Measurements from ENCODE around the gene FABP6. TPM values are rescaled to one million over a fixed set of nuclear protein-coding genes. Genes with fewer than 3 reads are reported as not detected.

Gene FABP6
- total RNA-seq, 3 donors from 2014 or later: not detected

DNA sequence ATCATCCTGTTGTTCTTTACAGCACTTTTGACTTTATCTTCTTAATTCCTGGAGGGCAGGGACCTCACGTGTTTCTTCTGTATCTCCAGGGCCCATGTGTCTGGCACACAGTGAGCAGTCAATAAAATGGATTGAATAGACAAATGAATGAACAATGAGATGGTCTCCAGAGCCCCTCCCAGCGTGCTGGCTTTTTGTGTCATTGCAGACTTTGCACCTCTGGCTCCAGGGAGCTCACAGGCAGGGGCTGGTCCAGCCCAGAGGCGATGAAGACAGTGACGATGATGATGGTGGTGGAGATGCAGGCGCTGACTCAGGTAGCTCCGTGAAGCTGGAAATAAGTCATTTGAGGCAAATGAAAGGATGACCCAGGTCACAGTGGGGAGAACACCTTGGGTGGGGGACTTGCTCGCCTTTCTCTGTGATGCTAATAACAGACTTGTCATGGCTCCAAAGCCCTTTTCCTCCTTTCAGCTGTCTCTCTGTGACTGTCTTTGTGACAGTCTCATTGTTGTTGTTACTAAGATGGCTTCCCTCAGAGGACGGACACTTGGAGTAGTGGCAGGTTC is 30.4 kb upstream of the FABP6 start:
- ATAC-seq (no peak), DNase-seq (no peak)

DNA sequence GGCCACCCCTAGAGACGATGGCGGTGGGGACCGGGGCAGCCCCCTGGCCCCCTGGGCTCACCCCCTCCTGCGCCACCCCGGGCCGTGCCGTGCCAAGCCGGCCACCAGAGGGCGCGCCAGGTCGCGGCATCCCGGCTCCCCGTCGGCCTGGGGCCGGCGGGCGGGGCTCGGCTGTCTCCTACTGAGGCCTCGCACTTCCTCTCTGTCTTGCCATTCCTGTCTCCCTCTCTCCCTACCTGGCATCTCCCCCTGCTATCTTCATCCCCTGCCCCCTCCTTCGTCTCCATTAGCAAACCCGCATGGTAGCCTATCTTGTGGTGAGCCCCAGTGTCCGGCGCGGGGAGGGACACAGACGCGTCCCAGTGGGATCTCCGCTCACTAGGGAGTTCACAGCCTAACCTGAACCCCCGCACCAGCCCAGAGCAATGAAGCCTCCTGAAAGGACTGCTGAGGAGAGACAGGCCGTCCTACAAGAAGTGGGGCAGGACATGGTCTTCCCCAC is 29.8 kb upstream of the FABP6 start:
- no peaks in the 10 kb centered on the region for H3K9me3 Mint-ChIP-seq

More for the DNA sequence above, 30.4 kb upstream of the FABP6 start:
- H3K4me1 Mint-ChIP-seq (ENCODE audit: low read depth): peaks cover 5% of the 10 kb centered on the region
- no peaks in the 10 kb centered on the region for H3K9me3 Mint-ChIP-seq
- peaks cover 23% of the 10 kb centered on the region for H3K27me3 Mint-ChIP-seq (ENCODE audit: low read depth)
- peak overlapping the region; percentile 34 for H3K4me3 Mint-ChIP-seq
- no peaks in the 10 kb centered on the region for H3K36me3 Mint-ChIP-seq (ENCODE audit: insufficient read depth)

DNA sequence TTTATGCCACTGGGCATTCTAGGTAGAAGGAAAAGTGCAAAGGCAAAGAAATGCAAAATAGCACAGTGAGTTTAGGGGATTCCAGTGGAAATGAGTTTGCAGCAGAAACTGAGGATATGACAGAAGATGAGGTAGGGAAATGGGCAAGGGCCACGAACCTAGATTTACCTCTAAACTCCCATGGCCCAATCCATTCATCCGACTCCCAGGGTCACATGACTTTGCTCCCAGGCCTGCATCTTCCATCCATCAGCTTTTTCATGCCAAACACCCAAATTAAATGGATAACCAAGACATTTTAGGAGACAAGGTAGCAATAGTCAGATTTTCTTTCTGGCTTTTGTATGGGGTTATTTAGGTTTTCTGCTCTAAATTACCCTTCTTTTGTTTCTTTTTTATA is 22.2 kb upstream of the FABP6 start:
- Mint-ChIP-seq H3K4me3 (no peak overlapping the region), H3K9me3 (no peaks in the 10 kb centered on the region), H3K36me3 (ENCODE audit: insufficient read depth) (no peaks in the 10 kb centered on the region), H3K27me3 (ENCODE audit: low read depth) (peaks cover 2% of the 10 kb centered on the region), H3K4me1 (ENCODE audit: low read depth) (no peaks in the 10 kb centered on the region)
- DNase-seq (no peak), ATAC-seq (no peak)

More for the DNA sequence above, 29.8 kb upstream of the FABP6 start:
- peak overlapping the region; percentile 73 for H3K4me3 Mint-ChIP-seq
- DNase-seq (peak; percentile 62), ATAC-seq (peak; percentile 98 to 99)
- H3K4me1 Mint-ChIP-seq (ENCODE audit: low read depth): peaks cover 5% of the 10 kb centered on the region
- no peaks in the 10 kb centered on the region for H3K36me3 Mint-ChIP-seq (ENCODE audit: insufficient read depth)
- H3K27me3 Mint-ChIP-seq (ENCODE audit: low read depth): peaks cover 23% of the 10 kb centered on the region

DNA sequence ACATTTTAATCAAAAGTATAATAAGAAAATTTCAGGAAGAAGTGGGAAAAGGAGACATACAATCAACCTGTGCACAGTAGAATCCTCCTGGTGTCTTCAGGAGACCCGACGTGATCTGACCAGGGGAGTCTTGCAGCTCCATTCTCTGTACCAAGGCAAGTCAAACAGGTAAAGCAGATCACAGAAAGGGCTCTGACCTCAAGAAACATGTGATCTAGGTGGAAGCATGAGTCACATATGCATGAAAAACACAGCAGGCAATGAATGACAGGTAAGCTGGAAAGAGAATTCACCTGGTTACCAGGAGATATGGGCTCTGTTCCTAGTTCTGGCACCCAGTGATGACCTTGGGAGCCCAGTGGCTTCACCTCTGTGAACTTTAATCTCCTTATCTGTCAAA is 19.4 kb upstream of the FABP6 start:
- peaks cover 2% of the 10 kb centered on the region for H3K27me3 Mint-ChIP-seq (ENCODE audit: low read depth)
- no peaks in the 10 kb centered on the region for H3K9me3 Mint-ChIP-seq
- H3K4me1 Mint-ChIP-seq (ENCODE audit: low read depth): no peaks in the 10 kb centered on the region
- no peaks in the 10 kb centered on the region for H3K36me3 Mint-ChIP-seq (ENCODE audit: insufficient read depth)
- no peak overlapping the region for H3K4me3 Mint-ChIP-seq
- DNase-seq (no peak), ATAC-seq (no peak)

DNA sequence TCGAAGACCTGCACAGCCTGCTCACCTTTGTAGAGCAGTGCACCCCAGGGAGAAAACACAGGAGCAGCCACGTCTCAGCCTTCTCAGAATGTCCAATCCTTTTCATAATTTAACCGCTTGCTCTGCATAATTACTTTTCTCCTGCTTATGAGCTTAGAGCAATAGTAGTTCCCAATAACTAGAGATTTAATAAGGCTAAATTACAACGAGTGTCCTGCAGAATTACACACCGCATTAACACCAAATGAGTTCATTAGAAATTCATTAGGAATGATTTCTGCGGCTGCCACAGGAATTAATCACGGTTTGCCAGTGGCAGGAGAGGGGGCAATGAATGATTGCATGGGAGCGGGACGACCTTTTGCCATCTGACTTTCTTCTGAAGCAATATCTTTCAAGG is 18.7 kb upstream of the FABP6 start:
- Mint-ChIP-seq H3K36me3 (ENCODE audit: insufficient read depth) (no peaks in the 10 kb centered on the region), H3K9me3 (no peaks in the 10 kb centered on the region), H3K27me3 (ENCODE audit: low read depth) (peaks cover 2% of the 10 kb centered on the region), H3K4me3 (no peak overlapping the region), H3K4me1 (ENCODE audit: low read depth) (no peaks in the 10 kb centered on the region)
- no peak for ATAC-seq
- DNase-seq: no peak

DNA sequence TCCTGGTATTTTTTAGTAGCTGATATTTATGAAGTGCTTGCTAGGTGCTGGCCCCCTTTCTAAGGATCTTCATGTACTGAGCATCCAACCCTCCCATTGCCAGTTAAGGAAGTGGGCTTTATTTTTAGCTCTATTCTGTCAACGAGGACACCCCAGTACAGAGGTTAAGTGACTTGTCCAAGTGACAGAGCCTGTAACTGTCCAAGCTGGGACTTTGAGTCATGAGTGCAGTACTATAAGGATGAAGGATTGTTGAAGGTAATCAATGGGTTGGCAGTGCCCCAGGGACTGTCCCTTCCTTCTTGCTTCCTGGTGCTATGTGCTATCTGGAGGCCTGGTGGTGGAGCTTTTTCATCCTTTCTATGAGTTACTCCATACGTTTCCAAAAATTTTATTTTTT is 18.0 kb upstream of the FABP6 start:
- H3K4me1 Mint-ChIP-seq (ENCODE audit: low read depth): no peaks in the 10 kb centered on the region
- no peaks in the 10 kb centered on the region for H3K36me3 Mint-ChIP-seq (ENCODE audit: insufficient read depth)
- no peak for ATAC-seq
- H3K27me3 Mint-ChIP-seq (ENCODE audit: low read depth): peaks cover 5% of the 10 kb centered on the region
- DNase-seq: no peak
- no peak overlapping the region for H3K4me3 Mint-ChIP-seq
- H3K9me3 Mint-ChIP-seq: no peaks in the 10 kb centered on the region

DNA sequence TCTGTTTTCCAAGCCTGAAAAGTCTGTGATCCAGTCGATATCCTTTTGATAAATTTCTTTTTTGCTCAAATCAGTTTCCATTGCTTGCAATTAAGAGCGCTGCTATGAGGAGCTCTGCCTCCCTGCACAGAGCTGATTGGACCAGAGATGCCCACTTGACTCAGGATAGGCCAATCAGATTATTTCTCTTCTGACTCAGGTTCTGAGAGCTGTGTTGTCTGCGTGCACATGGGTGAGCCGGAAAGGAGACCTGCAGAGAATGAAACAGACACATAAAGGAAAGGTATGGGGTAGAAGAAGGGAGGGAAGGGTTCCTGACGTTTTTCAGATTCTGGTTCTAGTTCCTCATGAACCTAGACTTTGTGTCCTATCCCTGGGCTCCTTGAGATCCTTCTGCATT is 15.8 kb upstream of the FABP6 start:
- Mint-ChIP-seq H3K27me3 (ENCODE audit: low read depth) (peaks cover 5% of the 10 kb centered on the region), H3K4me1 (ENCODE audit: low read depth) (no peaks in the 10 kb centered on the region), H3K36me3 (ENCODE audit: insufficient read depth) (no peaks in the 10 kb centered on the region), H3K9me3 (no peaks in the 10 kb centered on the region), H3K4me3 (no peak overlapping the region)
- DNase-seq: no peak
- no peak for ATAC-seq

DNA sequence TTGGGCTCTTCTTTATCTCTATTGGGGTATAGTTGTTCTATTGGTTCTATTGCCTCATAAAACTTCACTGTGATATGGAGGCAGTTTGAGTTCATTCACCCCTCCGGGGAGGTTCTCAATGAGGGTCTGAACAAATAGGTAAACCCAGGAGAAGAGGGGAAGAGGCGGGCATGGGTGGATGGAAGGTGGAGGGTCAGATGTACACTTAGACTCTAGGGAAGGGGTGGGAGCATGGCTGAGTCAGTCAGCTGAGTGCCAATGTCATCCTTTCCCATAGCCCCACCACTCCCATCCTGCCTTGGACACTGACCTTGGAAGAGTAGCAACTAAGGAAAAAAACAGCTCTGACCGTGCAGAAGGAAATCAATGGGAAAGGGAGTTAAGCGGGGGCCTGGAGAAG is 9.9 kb upstream of the FABP6 start:
- Mint-ChIP-seq H3K9me3 (no peaks in the 10 kb centered on the region), H3K4me1 (ENCODE audit: low read depth) (no peaks in the 10 kb centered on the region), H3K36me3 (ENCODE audit: insufficient read depth) (no peaks in the 10 kb centered on the region), H3K27me3 (ENCODE audit: low read depth) (peaks cover 7% of the 10 kb centered on the region), H3K4me3 (no peak overlapping the region)
- ATAC-seq (no peak), DNase-seq (no peak)

DNA sequence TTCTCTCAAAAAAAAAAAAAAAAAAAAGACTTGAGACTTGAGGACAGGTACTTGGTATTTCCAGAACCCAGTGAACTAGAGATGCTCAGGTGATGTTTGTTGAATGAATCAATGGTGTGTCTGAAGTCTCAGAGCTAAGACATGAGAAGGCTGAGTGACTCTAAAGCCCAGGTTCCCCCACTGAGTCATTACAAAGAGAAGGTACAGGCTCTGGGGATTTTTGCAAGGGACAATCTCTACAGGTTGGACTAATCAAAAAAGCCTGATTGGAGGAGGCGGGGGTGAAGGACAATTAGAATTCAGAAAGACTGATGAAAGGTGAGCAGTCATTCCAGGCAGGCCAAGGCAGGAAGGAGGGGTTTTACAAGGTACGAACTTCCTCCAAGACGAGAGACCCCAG is 8.2 kb upstream of the FABP6 start:
- ATAC-seq: no peak
- peaks cover 4% of the 10 kb centered on the region for H3K27me3 Mint-ChIP-seq (ENCODE audit: low read depth)
- no peak overlapping the region for H3K4me3 Mint-ChIP-seq
- no peaks in the 10 kb centered on the region for H3K4me1 Mint-ChIP-seq (ENCODE audit: low read depth)
- DNase-seq: no peak
- no peaks in the 10 kb centered on the region for H3K36me3 Mint-ChIP-seq (ENCODE audit: insufficient read depth)
- H3K9me3 Mint-ChIP-seq: no peaks in the 10 kb centered on the region

DNA sequence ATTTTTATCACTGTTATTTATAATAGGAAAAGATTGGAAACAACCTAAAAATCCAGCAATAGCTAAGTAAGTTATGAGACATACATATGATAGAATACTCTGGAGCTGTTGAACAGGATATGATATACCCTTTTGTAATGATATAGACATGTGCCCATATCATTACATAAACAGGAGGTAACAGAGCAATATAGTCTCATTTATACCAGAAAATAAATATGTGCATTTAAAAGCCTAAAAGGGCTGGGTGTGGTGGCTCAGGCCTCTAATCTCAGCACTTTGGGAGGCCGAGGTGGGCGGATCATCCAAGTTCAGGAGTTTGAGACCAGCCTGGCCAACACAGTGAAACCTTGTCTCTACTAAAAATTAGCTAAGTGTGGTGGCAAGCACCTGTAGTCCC is 2.3 kb upstream of the FABP6 start:
- Mint-ChIP-seq H3K27me3 (ENCODE audit: low read depth) (peaks cover 2% of the 10 kb centered on the region), H3K9me3 (no peaks in the 10 kb centered on the region), H3K4me3 (no peak overlapping the region), H3K4me1 (ENCODE audit: low read depth) (no peaks in the 10 kb centered on the region), H3K36me3 (ENCODE audit: insufficient read depth) (no peaks in the 10 kb centered on the region)
- ATAC-seq: no peak
- DNase-seq: no peak

DNA sequence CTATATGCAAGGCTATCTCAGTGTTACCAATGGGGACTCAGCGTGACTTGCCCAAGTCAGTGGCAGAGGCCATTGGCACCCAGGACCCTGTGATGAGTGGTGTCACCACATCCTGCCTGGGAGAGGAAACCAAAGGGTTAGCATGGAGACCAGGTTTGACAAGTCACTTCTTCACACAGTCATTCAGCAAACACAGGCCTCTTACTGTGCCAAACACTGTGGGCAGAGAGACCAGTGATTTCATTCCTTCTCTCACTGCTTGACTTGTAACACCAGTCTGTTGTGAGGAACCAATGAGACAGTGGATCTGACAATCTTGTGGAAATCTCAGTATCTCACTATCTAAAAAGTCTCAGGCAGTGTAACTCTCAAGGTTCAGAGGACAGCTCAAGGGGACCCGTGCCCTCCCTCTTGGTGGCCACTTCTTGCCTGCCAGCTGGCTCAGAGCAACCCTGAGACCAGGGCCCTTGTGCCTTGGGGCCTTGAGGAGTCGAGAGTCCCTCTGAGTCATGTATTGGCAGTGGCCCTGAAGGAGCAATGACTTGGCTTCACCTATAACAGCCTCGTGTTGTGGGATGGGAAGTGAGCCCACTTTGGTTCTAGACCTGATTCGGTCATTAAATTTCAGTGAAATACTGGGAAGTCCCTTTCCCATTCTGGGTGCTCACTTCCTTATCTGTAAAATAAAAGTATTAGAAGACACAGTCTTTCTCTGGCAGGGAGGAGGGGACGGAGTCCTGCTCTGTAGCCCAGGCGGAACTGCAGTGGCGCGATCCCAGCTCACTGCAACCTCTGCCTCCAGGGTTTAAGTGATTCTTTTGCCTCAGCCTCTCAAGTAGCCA is 1.6 kb downstream of the FABP6 start:
- H3K4me3 Mint-ChIP-seq: no peak overlapping the region
- DNase-seq: no peak
- no peak for ATAC-seq
- H3K27me3 Mint-ChIP-seq (ENCODE audit: low read depth): no peaks in the 10 kb centered on the region
- no peaks in the 10 kb centered on the region for H3K4me1 Mint-ChIP-seq (ENCODE audit: low read depth)
- no peaks in the 10 kb centered on the region for H3K9me3 Mint-ChIP-seq
- no peaks in the 10 kb centered on the region for H3K36me3 Mint-ChIP-seq (ENCODE audit: insufficient read depth)

DNA sequence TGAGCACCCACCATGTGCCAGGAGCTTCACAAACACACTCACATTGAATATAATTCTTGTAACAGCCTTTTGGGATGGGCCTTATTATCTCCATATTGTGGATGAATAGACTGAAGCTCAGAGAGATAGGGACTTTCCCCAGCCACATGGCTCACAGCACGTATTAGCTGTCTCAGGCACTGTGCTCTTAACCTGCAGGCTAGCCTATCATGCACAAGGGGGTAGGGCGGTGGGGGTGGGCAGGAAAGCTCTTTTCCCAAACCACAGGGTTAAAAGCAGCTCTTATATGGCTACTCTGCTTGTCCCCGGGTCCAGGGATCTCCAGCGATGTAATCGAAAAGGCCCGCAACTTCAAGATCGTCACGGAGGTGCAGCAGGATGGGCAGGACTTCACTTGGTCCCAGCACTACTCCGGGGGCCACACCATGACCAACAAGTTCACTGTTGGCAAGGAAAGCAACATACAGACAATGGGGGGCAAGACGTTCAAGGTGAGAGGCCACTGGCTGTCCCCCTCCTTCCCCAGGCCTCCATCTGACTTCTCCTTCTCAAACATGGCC is 2.6 kb downstream of the FABP6 start:
- Mint-ChIP-seq H3K27me3 (ENCODE audit: low read depth) (no peaks in the 10 kb centered on the region), H3K4me1 (ENCODE audit: low read depth) (no peaks in the 10 kb centered on the region), H3K36me3 (ENCODE audit: insufficient read depth) (no peaks in the 10 kb centered on the region), H3K4me3 (no peak overlapping the region), H3K9me3 (no peaks in the 10 kb centered on the region)
- DNase-seq: no peak
- ATAC-seq: no peak

DNA sequence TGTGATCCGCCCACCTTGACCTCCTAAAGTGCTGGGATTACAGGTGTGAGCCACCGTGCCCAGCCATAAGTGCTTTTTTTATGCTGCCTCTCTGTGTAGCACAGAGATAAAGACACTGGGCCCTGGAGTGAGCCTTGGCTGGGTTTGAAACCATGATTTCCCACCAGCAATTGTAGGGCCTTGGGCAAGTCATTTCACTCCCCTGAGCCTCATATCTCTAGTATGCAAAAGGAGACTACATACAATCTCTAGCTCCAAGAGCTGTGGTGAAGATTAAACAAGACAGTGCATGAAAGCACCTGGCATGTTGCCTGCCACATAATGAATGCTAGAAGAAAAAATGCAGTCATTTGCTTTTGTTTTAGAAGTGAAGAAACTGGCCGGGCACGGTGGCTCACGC is 3.9 kb downstream of the FABP6 start:
- DNase-seq (no peak), ATAC-seq (no peak)
- Mint-ChIP-seq H3K36me3 (ENCODE audit: insufficient read depth) (no peaks in the 10 kb centered on the region), H3K4me1 (ENCODE audit: low read depth) (no peaks in the 10 kb centered on the region), H3K4me3 (no peak overlapping the region), H3K27me3 (ENCODE audit: low read depth) (peaks cover 2% of the 10 kb centered on the region), H3K9me3 (no peaks in the 10 kb centered on the region)

DNA sequence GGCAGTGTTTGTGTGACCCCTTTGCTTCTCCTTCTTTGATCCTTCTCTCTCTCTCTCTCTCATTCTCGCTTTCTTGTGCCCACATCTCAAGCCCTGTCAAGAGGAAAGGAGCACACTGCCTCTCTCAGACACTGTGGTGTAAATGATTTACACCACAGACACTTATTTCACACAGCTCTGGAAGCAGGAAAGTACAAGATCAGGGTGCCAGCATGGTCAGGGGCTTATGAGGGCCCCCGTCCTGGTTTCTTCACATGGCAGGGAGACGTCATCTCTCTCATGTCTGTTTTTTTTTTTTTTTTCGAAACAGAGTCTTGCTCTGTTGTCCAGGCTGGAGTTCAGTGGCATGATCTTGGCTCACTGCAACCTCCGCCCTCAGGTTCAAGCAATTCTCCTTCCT is 6.4 kb downstream of the FABP6 start:
- DNase-seq: no peak
- Mint-ChIP-seq H3K9me3 (no peaks in the 10 kb centered on the region), H3K4me1 (ENCODE audit: low read depth) (no peaks in the 10 kb centered on the region), H3K36me3 (ENCODE audit: insufficient read depth) (no peaks in the 10 kb centered on the region), H3K27me3 (ENCODE audit: low read depth) (peaks cover 8% of the 10 kb centered on the region), H3K4me3 (no peak overlapping the region)
- ATAC-seq: no peak

DNA sequence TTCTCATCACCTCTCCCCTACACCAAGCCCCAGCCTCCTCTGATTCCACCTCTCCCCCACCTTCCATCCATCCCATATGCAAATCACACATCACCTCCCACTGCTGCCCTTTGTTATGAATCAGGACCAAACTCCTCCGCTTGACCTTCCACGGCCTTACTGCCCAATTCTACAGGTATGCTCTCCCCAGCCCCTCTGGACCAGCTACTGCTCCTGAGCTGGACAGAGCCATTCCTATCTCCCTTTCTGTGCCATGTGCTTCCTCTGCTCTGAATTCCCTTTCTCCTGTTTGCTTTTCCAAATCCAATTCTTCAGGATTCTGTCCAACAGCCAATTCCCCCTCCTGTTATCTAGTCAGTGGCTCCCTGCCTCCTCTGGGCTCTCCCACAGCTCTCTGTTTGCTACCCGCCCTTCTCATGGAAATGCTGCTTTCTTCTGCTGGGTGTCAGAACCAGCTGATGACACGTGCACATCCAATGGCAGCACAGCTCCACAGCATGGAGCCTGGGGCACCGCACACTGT is 8.3 kb downstream of the FABP6 start:
- Mint-ChIP-seq H3K4me3 (no peak overlapping the region), H3K36me3 (ENCODE audit: insufficient read depth) (no peaks in the 10 kb centered on the region), H3K9me3 (no peaks in the 10 kb centered on the region), H3K27me3 (ENCODE audit: low read depth) (peaks cover 10% of the 10 kb centered on the region), H3K4me1 (ENCODE audit: low read depth) (no peaks in the 10 kb centered on the region)
- no peak for DNase-seq
- no peak for ATAC-seq
